22Rv1 (cell line): Measurements from ENCODE around the gene LZTS2.

Experiments used
- ZFX ChIP-seq: fragments of 450-650 bp; IDR thresholded peaks from 2 replicates; pipeline ENCODE4 v1.6.1; 2017; ENCODE audit warnings: antibody characterized with exemption, borderline replicate concordance
- TF ChIP-seq, protein P1 (sequence below): fragments of 450-650 bp; IDR thresholded peaks from 2 replicates; pipeline ENCODE4 v1.5.1; 2017; ENCODE audit warnings: mild to moderate bottlenecking

DNA sequence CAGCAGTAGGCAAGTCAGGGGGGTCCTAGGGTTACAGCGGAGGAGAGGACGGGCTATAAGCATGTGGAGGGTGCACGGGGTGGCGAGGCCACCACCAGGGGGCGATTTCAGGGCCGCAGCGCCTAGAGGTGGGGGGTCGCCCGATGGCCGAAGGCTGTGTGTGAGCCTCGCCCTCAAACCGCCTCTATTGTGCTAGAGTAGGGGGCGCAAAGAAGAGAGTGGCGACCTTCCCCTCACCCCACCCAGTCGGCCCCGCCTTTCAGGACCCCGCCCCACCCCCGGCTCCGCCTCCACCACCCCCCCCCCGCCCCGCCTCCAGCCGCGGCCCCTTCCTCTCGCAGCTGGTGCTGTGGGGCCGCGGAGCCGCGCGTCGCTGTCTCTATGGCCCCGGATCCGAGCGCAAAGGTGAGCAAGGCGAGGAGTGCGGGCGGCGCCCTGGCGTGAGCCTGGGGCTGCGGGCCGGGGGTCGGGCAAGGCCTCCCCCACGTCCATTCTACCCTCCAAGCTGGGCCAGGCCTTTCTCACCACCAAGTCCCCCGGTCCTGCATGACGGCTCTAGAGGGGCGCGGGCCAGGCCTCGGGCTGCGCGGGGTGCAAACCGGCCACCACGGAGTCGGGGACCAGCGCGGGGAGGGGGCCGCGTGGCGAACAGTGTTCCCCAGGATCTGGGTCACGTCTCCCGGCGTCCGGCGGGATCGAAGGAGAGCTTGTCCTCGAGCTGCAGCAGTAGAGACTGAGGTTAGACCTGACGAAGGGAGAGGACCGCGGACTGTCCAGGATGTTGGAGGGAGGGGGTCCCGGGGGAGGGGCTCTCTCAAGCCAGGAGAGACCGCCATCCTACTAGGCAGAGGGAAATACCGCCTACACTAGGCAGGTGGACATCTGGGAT, 30.2 kb upstream of the LZTS2 start, which contains the start of gene SEMA4G:
- TF ChIP-seq, protein P1, sequence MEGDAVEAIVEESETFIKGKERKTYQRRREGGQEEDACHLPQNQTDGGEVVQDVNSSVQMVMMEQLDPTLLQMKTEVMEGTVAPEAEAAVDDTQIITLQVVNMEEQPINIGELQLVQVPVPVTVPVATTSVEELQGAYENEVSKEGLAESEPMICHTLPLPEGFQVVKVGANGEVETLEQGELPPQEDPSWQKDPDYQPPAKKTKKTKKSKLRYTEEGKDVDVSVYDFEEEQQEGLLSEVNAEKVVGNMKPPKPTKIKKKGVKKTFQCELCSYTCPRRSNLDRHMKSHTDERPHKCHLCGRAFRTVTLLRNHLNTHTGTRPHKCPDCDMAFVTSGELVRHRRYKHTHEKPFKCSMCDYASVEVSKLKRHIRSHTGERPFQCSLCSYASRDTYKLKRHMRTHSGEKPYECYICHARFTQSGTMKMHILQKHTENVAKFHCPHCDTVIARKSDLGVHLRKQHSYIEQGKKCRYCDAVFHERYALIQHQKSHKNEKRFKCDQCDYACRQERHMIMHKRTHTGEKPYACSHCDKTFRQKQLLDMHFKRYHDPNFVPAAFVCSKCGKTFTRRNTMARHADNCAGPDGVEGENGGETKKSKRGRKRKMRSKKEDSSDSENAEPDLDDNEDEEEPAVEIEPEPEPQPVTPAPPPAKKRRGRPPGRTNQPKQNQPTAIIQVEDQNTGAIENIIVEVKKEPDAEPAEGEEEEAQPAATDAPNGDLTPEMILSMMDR = peak; percentile 75
- TF ChIP-seq ZFX = no peak
